Loucy (cell line): Measurements from ENCODE around the gene MCF2L.

Experiments used
- H2AFZ ChIP-seq: fragments of 200-600 bp; sonication (generic); 2 replicates; pipeline ENCODE4 v1.6.0; 2016; ENCODE audit warnings: antibody characterized with exemption, mild to moderate bottlenecking, low read length, moderate library complexity
- H3F3A ChIP-seq: fragments of 200-600 bp; 2 replicates; pipeline ENCODE4 v1.6.0; 2016; ENCODE audit warnings: antibody characterized with exemption, low read depth, mild to moderate bottlenecking
- H3K27me3 ChIP-seq: fragments of 200-600 bp; sonication (generic); 2 replicates; pipeline ENCODE4 v1.6.1; 2014; ENCODE audit warnings: low read length, mild to moderate bottlenecking; ENCODE audit not compliant: insufficient read depth, poor library complexity, severe bottlenecking
- H3K36me3 ChIP-seq: fragments of 200-600 bp; sonication (generic); 2 replicates; pipeline ENCODE4 v1.6.1; 2016; ENCODE audit warnings: low read length; ENCODE audit not compliant: insufficient read depth
- H3K4me1 ChIP-seq: fragments of 200-600 bp; sonication (generic); 2 replicates; pipeline ENCODE4 v1.5.1; 2014; ENCODE audit warnings: low read length, mild to moderate bottlenecking; ENCODE audit not compliant: insufficient read depth, poor library complexity, severe bottlenecking
- H3K4me2 ChIP-seq: fragments of 200-600 bp; sonication (generic); 2 replicates; pipeline ENCODE4 v1.6.0; 2014; ENCODE audit warnings: antibody characterized with exemption, low read length, low read depth, mild to moderate bottlenecking; ENCODE audit not compliant: poor library complexity, severe bottlenecking
- H3K4me3 ChIP-seq: fragments of 200-600 bp; sonication (generic); 2 replicates; pipeline ENCODE4 v1.5.1; 2014; ENCODE audit warnings: low read length, mild to moderate bottlenecking, mixed read lengths; ENCODE audit not compliant: poor library complexity, severe bottlenecking
- H3K79me2 ChIP-seq: fragments of 200-600 bp; sonication (generic); 2 replicates; pipeline ENCODE4 v1.6.1; 2014; ENCODE audit warnings: low read length; ENCODE audit not compliant: insufficient read depth
- H3K9ac ChIP-seq: fragments of 200-600 bp; sonication (generic); 2 replicates; pipeline ENCODE4 v1.6.0; 2014; ENCODE audit warnings: mild to moderate bottlenecking, low read depth, low read length, moderate library complexity; ENCODE audit not compliant: poor library complexity, severe bottlenecking
- H3K9me2 ChIP-seq: fragments of 200-600 bp; sonication (generic); replicated peaks from 2 replicates; pipeline ENCODE4 v1.6.1; 2016; ENCODE audit warnings: low read depth, low read length, mixed read lengths
- H3K9me3 ChIP-seq: fragments of 200-600 bp; sonication (generic); 2 replicates; pipeline ENCODE4 v1.6.1; 2014; ENCODE audit warnings: mild to moderate bottlenecking, antibody characterized with exemption, low read length, low read depth; ENCODE audit not compliant: insufficient read depth
- H4K20me1 ChIP-seq: fragments of 200-600 bp; sonication (generic); 2 replicates; pipeline ENCODE4 v1.6.0; 2014; ENCODE audit warnings: antibody characterized with exemption, low read length, mild to moderate bottlenecking; ENCODE audit not compliant: insufficient read depth, poor library complexity, severe bottlenecking
- EZH2phosphoT487 ChIP-seq: fragments of 200-600 bp; IDR thresholded peaks from 2 replicates; pipeline ENCODE4 v1.6.1; 2018; ENCODE audit warnings: antibody characterized with exemption, mild to moderate bottlenecking, moderate library complexity, borderline replicate concordance
- TF ChIP-seq, protein P1 (sequence below): fragments of 200-600 bp; sonication (generic); conservative IDR thresholded peaks from 2 replicates; pipeline ENCODE4 v1.5.1; 2014; ENCODE audit warnings: mild to moderate bottlenecking, antibody characterized with exemption, low read length

MCF2L gene

GRCh38 chr13:113023694-113024430 is 54.8 kb downstream of the MCF2L start:
- Histone ChIP-seq H3K4me2 (no peak overlapping the region), H3K9ac (no peak overlapping the region)

DNA sequence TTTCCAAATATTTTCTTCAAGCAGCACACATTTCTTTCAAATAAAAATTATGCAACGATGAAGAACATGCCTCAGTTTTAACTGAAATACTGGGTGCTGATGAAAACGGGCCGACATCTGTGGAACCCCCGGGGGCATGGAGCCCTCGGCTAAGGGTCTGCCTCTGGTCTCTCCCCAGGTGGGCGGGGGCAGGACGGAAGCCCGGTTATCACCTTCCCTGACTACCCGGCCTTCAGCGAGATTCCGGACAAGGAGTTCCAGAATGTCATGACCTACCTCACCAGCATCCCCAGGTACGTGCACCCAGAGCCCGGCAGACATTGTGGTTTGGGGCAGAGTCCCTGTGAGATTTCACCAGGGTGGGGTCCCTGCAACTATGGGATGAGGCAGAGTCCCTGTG is 55.5 kb downstream of the MCF2L start:
- Histone ChIP-seq H3K9me3 (no peaks in the 10 kb centered on the region), H4K20me1 (no peaks in the 10 kb centered on the region), H3K27me3 (no peaks in the 10 kb centered on the region), H3K4me3 (no peak overlapping the region), H3F3A (no peaks in the 10 kb centered on the region), H3K4me1 (no peaks in the 10 kb centered on the region), H2AFZ (no peak overlapping the region), H3K36me3 (no peaks in the 10 kb centered on the region), H3K79me2 (no peaks in the 10 kb centered on the region), H3K4me2 (no peak overlapping the region), H3K9me2 (no peaks in the 10 kb centered on the region), H3K9ac (no peak overlapping the region)
- no peak for TF ChIP-seq EZH2phosphoT487
- TF ChIP-seq, protein P1, sequence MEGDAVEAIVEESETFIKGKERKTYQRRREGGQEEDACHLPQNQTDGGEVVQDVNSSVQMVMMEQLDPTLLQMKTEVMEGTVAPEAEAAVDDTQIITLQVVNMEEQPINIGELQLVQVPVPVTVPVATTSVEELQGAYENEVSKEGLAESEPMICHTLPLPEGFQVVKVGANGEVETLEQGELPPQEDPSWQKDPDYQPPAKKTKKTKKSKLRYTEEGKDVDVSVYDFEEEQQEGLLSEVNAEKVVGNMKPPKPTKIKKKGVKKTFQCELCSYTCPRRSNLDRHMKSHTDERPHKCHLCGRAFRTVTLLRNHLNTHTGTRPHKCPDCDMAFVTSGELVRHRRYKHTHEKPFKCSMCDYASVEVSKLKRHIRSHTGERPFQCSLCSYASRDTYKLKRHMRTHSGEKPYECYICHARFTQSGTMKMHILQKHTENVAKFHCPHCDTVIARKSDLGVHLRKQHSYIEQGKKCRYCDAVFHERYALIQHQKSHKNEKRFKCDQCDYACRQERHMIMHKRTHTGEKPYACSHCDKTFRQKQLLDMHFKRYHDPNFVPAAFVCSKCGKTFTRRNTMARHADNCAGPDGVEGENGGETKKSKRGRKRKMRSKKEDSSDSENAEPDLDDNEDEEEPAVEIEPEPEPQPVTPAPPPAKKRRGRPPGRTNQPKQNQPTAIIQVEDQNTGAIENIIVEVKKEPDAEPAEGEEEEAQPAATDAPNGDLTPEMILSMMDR = no peak

More at GRCh38 chr13:113023694-113024430, 54.8 kb downstream of the MCF2L start:
- H3F3A ChIP-seq = no peaks in the 10 kb centered on the region
- no peak overlapping the region for H2AFZ ChIP-seq
- no peaks in the 10 kb centered on the region for H3K36me3 ChIP-seq
- no peaks in the 10 kb centered on the region for H3K27me3 ChIP-seq
- no peaks in the 10 kb centered on the region for H4K20me1 ChIP-seq
- no peak overlapping the region for H3K4me3 ChIP-seq
- no peaks in the 10 kb centered on the region for H3K9me3 ChIP-seq
- H3K79me2 ChIP-seq = no peaks in the 10 kb centered on the region
- TF ChIP-seq, protein P1 = no peak
- no peak for TF ChIP-seq EZH2phosphoT487
- no peaks in the 10 kb centered on the region for H3K4me1 ChIP-seq
- no peaks in the 10 kb centered on the region for H3K9me2 ChIP-seq

GRCh38 chr13:113026391-113026910 is 57.4 kb downstream of the MCF2L start:
- Histone ChIP-seq H3K4me1 (no peaks in the 10 kb centered on the region), H3K4me2 (no peak overlapping the region), H3K9ac (no peak overlapping the region), H3K27me3 (no peaks in the 10 kb centered on the region), H3K79me2 (no peaks in the 10 kb centered on the region), H2AFZ (no peak overlapping the region), H3F3A (no peaks in the 10 kb centered on the region), H3K4me3 (no peak overlapping the region), H3K9me3 (no peaks in the 10 kb centered on the region), H3K9me2 (no peaks in the 10 kb centered on the region), H3K36me3 (no peaks in the 10 kb centered on the region), H4K20me1 (no peaks in the 10 kb centered on the region)
- no peak for TF ChIP-seq EZH2phosphoT487
- TF ChIP-seq, protein P1 = no peak
